ENCODE measurements around the gene TRIM66.

The TRIM66 gene

GRCh38 chr11:8577791-8578581 is 104.5 kb downstream of the TRIM66 start:
- no peak for DNase-seq (ENCODE audit: low read depth in 1 of 2, low spot score in 1 of 2)

- no peak for DNase-seq (ENCODE audit: low read depth in 1 of 2, low spot score in 1 of 2)
Measured at GRCh38 chr11:8574798-8575197, 107.7 kb downstream of the TRIM66 start.

- no peak for DNase-seq (ENCODE audit: low read depth in 1 of 2, low spot score in 1 of 2)
Measured at GRCh38 chr11:8573777-8574176, 108.7 kb downstream of the TRIM66 start.

GRCh38 chr11:8567602-8568198 is 114.8 kb downstream of the TRIM66 start:
- DNase-seq (ENCODE audit: low read depth in 1 of 2, low spot score in 1 of 2) = no peak

- no peak for DNase-seq (ENCODE audit: low read depth in 1 of 2, low spot score in 1 of 2)
Measured at GRCh38 chr11:8566613-8567210, 115.8 kb downstream of the TRIM66 start.

GRCh38 chr11:8564526-8564925 is 117.9 kb downstream of the TRIM66 start:
- DNase-seq (ENCODE audit: low read depth in 1 of 2, low spot score in 1 of 2) = no peak

Measured in activated T-helper 1 cell treated with anti-CD3 and anti-CD28 coated beads, Interleukin-2, amount 50 U/mL, for 16 hours (primary cell).